NCI-H460 (cell line): ENCODE data around the gene MYOM1. TPM values are rescaled to one million over a fixed set of nuclear protein-coding genes. Genes with fewer than 3 reads are reported as not detected.

Experiments used
- DNase-seq: peaks from one replicate; pipeline ENCODE4 v3.0.0-alpha.2; 2016; ENCODE audit warnings: low read depth; ENCODE audit errors: extremely low read depth
- total RNA-seq: library from RNA; depleted of rRNA; stranded (reverse); fragments of >200 nt; shearing (Covaris generic); gene quantifications from 2 replicates; pipeline ENCODE4 v1.2.3, GENCODE V29; 2014

Gene MYOM1
- total RNA-seq, 1 experiment from 2014 or later: 0.10 TPM

DNA sequence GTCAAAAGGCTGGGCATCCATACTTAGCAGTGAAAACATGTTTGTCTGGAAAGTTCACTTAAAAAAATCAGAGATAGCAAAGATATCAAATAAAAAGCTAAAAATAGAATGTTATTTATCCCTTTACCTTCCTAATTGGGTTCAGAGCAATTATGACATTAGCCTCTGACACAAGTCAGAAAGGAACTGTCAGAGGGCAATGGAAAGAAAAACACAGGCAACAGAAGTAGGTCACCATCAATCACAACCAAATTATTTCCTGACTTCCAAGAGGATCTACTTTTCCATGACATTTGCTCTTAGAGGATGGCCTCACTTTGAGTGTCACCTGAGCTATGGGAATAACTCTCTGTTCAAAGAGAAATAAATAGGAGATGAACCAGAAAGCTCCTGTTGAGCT, 27.5 kb downstream of the MYOM1 start:
- no peak for DNase-seq

DNA sequence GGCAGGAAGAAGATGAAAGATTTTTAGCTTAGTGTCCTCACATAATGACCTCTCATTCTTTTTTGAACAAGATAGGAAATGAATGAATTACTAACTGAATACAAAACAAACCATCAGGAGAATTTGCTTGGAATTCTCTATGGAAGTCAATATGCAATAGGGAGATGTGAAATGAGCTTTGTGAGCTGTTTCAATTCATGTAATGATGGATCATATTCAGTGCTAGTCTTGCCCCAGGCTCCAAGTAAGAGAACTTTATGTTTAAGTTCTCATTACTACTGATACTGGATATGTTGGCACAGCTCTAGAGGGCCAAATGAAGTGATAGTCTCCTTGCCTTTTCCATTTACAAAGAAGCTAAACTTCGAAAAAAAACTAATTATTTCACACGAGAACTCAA, 29.2 kb downstream of the MYOM1 start:
- DNase-seq: no peak

DNA sequence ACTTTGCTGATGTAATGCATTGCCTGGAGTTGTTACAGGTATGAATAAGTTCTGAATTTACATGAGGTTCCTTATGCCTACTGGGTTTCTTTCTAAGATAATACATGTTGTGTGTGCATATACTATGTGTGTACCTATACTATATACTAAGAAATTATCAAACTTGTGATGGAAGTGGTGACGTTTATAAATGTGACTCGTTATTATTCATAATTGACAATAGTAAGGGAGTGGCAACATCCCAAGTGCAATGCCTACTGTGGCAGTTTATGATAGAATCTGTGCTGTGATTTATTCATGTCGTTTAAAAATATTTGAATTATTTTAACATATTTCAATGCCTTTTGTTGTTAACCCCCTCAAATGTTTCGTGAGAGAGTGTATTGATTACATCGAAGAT, 29.9 kb downstream of the MYOM1 start:
- DNase-seq: no peak

DNA sequence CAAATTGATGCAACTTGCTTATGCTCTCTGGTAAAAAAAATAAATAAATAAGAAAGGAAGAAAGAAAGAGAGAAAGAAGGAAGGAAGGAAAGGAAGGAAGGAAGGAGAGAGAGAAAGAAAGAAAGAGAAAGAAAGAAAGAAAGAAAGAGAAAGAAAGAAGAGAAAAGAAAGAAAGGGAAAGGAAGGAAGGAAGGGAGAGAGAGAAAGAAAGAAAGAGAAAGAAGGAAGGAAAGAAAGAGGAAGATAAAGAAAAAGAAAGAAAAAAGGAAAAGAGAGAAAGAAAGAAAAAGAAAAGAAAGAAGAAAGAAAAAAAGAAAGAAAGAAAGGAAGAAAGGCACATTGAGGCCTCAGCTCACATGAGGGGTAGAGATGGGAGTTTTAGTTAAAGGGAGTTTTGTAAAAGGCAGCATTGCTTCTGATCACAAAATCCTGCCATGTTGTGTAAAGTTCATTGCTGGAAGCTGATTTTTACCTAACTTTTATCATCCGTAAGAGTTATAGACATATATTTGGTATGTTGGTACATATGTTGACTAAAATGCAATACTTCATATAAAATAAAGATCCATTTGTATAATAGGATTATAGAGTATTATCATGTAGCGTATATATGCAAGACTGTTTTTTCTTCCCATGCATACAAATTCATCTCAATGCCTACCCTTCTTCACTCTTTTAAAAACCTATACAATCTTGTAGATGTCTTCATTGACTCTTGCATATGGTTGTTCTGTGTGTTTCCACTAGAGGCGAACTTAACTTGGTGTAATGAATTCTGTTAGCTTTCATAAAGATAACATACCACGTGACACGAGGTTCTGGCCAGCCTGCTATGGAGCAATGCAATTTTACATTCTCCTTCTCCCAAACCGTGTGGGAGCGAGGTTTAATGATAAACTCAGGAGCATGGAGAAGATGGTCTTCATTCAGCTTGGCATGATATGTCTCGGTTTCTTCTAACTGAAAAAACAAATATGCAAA, 32.8 kb downstream of the MYOM1 start:
- DNase-seq: peak; percentile 14

DNA sequence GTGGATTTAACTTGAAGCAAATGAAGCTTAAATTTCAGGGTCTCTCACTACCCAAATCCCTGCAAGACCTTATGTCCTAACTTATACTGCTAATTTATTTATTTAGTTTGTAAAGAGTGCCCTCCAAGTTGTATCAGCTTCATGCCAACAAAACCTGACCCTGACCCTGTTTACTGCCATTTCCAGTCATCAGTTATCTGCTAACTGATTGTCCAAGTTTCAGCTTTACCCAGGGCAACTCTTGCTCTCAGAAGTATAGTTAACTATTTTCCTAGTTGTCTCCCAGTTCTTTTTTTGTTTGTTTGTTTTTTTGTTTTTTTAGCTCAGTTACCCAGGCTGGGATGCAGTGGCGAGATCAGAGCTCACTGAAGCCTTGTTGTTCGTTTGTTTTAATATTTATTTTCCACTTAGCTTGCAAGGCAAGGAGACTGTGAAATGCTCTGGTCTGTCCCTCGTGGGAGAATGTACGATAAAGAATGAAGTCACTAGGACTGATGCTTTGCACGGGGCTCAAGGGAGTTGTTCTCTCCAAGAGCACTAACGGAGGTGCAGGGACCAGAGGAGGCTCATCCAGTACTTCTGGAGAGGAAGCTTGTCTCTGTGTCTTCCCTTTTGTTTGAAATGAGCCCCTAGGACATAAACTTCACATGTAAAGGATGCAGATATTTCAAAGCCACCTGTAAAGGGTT, 35.3 kb downstream of the MYOM1 start:
- DNase-seq: no peak

DNA sequence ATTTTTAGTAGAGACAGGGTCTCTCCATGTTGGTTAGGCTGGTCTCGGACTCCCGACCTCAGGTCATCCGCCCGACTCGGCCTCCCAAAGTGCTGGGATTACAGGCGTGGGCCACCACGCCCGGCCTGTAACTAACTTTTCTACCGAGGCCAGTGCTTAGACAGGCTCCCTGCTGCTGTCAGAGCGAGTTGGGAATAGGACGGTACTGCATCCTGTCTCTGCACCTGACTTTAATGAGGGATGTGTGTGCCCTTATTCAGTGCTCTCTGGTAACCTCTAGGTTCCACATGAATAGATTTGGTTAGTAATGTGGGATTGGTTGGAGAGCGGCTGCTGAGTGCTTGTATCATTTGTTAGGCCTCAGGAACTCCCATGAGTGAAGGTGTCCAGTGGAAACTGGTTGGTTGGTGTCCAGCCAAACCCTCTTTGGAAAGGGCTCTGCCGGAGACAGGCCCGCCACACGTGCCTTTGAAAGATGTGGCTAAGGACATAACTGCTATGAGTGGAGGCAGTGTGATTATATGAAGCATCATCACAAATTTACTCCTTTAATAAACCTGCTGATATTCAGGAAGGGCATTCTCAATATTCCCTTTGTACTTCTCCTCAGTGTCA, 36.6 kb downstream of the MYOM1 start:
- DNase-seq: no peak

DNA sequence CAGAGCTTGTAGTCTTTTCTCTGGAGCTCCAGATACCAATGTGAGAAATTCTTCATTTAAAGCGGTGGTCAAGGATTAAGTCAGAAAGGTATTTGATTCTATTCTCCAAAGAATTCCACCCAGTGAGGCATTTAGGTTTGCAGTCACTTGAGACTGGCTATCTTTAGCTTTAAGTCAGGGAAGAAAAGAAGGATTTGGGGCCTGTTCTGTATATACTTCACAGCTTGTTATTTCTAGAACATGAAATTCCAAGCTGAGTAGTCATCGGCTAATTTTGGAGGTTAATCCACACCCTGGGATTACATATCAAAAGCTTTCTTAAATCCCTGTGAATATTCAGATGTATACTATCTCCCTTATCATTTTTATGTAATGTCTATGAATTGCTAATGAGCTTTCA, 39.4 kb downstream of the MYOM1 start:
- no peak for DNase-seq

DNA sequence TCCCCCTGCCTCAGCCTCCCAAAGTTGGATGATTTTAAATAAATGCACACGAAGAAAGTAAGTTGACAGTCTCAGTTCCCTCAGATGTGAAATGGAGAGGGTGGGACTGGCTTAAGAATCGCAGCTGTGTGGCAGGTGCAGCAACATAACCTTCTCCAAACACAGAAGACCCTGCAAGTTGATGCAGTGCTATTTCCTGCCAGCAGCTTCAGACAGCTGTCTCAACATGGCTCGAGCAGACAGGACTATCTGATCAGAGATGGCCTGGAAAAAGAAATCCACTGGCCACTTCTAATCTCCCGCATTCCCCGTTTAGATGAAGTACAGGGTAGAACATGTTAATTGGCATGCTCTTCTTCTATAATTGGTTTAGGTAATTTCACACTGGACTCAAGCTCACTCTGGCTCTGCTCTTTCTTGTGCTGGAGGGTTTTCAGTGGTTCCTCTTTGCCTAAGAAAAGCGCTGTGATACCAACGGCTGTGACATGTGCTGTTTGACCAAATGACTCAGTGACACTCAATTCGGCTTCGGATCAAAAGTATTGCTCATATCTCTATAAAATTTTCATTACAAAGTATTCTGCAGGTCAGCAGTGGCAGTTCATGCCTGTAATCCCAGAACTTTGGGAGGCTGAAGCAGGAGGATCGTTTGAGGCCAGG, 40.2 kb downstream of the MYOM1 start:
- no peak for DNase-seq

DNA sequence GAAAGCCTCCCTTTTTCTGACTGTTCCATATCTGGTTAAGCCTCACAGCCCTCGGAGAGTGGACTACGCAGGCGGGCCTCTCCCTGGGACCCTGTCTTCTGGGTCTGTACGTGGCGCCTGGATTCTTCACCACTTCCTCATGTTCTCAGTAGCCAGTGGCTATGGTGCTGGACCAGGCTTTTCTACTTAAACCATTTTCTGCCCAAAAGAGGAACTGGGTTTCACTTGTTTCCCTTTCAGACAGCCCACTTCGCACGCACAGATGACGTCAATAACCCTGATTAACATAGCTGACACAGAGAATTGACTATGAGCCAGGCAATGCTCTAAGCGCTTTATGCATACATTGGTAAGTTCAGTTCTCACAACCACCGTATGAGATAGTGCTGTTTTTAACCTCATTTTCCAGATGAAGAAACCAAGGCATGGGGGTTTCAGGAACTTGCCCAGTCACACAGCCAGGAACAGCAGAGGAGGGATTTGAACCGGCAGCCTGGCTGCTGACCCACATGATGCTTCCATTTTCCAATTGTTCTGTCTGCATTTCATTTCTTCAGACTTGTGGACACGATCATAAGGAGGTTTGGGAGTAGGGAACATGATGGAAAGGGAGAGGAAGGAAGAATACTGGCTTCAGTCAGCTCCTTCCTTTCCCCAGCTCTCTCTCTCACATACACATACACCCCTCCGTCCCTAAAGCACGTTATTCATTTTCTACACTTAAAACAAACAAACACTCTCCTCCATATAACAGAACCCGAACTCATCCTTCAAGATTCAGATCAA, 41.7 kb downstream of the MYOM1 start:
- DNase-seq: no peak

DNA sequence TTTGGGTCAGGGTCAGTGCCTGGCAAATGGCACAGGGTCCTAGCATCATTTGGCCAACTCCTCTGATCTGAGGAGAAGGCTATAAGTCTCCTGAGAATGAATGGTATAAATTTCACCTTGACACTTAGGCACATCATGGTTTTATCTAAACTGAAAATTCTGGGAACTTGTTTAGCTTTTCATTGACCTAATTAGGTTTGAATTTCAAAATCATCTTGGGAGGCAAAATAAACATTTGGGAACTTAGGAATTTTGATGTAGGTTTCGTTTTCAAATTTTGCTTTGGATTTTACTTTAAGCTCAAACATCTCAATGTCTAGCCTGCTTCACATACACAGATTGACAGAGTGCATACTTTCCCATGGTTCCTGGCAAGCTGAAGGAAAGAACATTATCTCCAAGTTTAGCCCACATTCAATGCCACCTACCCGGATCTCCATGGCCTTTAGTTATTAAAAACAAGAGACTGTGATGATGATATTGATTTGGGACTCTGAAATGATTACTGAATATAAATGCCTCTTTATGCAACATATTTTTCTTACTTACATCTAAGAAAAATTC, 44.5 kb downstream of the MYOM1 start:
- no peak for DNase-seq

DNA sequence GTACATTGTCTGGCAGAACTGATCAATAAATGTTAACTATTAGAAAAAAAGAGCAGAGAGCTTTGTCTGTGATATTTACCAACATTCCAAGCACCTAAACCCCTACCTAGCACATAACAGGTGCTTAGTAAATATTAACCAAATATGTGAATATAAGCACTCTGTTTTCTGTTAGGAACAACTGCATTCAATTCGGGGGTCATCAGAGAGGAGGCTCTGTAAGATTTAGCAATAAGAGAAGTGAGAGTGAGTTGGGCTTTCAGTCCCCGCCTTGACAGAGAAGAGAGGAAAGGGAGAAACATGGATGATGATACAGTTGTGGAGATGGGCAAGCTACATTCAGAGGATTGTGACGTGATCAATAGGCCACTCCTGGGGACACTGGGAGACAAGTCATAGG, 47.7 kb downstream of the MYOM1 start:
- DNase-seq: no peak

DNA sequence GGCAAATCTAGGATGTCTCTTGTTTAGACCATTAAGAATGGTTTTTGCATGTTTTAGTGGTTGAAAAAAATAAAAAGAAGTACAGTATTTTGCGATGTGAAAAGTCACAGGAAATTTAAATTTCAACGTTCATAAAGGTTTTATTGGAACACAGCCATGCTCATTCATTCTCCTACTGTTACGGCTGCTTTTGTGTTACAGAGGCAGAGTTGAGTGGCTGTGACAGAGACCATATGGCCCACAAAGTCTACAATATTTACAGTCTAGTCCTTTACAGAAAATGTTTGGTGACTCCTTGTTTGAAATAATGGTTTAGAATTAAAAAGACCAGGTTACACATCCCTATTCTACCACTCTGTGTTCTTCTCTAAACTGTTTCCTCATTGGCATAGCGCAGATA, 48.1 kb downstream of the MYOM1 start:
- no peak for DNase-seq

DNA sequence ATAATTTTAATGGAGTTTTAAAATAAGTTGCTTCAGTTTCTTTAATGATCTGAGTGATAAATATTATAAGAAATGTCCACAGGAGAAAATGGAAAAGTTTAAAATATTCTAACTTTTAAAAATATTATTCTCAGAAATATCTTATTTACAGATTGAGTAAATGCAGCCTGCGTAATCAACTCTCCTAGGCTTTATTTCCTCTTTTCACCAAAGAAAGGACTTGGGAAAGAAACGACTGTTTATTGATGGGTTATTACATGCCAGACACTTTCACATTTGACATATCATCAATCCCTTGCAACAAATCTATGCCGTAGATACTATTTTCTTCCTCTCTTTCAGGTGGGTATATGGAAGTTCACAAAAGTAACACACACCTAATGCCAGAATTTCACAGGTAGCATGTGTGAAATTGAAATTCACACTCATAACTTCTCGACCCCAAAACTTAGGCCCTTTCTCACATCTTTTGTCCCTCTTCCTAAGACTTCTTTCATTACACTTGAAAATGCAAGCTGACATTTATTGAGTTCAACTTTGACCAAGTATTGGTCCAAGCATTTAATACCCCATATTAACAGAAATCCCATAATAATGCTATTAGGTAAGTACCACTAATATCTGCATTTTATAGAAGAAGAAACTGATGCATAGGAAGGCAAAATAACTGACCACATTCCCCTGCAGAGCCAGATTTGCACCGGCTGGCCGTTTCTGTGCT, 49.2 kb downstream of the MYOM1 start:
- DNase-seq: no peak

DNA sequence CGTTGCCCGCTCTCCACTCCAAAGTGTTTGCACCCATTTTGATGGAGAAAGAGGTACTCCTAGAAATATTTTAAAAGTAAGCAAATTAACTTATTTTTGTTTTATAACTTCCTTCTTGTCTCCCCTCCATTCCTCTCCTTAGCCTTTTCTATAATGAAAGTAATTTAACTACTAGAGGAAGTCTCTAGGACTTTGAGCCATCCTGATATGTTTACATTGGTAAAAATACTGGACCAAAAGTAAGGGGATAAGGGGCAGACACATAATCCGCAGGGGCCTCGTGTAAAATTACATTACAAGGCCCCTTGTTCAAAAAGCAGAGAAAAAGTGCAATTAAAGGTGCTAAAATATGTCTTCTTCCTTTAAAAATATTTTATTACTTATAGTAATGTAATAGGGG, 55.4 kb downstream of the MYOM1 start:
- no peak for DNase-seq

DNA sequence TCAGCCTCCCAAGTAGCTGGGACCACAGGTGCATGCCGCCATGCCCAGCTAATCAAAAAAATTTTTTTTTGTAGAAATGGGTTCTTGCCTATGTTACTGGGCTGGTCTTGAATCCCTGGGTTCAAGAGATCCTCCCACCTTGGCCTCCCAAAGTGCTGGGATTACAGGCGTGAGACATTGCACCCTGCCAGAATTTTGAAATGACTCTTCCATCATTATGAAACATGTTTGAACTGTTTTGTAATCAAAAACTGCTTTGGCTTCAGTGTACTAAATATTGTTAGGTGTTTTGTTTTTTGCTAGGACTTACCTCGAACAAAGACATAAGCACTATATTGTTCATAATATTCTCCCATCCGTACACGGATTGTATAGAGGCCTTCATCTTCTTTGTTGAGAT, 55.8 kb downstream of the MYOM1 start:
- no peak for DNase-seq

DNA sequence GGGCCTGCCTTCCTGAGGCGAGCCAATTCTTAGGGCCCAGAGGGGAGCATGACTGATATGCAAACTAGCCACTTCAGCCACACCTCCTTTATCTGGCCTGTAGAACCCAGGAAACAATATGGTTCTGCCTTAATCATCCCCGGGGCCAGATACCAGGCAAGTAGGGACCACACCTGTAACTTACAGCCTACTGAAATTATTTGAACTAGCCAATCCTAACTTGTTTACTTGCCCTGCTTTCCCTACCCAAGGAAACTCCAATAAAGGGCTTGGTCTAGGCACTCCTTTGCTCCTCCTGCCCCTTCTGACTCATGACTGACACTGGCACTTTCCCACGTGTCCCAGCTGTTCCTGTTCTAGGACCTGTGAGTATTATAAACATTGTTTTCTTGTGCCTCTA, 57.6 kb downstream of the MYOM1 start:
- DNase-seq: no peak

DNA sequence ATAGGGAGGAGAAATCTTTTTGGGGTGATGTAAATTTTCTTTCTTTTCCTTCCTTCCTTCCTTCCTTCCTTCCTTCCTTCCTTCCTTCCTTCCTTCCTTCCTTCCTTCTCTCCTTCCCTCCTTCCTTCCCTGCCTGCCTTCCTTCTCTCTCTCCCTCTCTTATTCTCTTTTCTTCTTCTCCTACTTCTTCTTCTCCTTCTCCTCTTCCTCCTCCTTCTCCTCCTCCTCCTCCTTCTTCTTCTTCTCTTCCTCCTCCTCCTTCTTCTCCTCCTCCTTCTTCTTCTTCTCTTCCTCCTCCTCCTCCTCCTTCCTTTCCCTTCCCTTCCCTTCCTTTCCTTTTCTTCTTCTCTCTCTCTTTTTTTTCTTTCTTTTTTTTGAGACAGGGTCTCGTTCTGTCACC, 59.9 kb downstream of the MYOM1 start:
- no peak for DNase-seq

DNA sequence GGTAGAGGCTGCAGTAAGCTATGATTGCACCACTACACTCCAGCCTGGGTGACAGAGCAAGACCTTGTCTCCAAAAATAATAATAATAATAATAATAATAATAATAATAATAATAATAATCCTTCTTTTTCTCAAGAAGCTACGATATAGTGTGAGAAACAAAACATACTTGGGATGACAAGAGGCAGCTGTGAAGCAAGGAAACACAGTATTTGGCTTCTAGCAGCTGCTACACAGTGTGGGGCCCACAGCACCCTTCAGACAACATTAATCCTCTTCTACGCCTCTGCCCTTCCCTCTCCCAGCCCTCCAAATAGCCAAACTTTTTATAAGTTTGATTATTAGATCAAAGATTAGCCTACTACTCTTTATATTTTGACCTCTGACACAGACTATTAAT, 62.2 kb downstream of the MYOM1 start:
- DNase-seq: no peak

DNA sequence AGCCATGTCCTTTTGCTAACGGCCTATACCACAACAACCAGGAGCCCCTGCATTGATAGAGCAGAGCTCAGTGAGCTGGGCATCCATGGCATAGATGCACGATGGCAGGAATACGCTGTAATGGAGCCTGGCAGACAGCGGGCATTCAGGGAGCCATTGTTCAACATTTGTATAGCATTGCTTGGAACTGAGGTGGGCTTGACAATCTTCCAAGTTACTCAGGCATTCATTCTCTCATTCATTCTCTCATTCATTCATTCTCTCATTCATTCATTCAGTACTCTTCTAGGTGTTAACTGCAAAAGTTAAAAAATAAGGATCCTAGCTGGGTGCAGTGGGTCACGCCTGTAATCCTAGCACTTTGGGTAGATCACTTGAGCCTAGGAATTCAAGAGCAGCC, 62.7 kb downstream of the MYOM1 start:
- no peak for DNase-seq

DNA sequence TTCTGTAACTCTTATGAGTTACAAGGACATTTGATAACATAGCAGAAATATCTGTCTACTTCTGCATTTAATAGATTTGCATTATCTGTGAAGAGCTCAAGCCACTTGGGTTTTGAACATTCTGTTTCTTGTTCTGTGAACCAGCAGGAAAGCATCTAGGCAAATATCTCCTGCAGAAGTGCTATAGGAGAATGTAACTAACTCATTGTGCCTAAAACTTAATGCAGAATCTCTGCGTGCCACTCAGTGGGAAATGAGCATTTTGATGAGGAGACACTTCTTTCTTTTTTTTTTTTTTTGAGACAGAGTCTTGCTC, 63.5 kb downstream of the MYOM1 start:
- DNase-seq: no peak
